Activated CD8-positive, alpha-beta T cell treated with anti-CD3 and anti-CD28 coated beads for 36 hours (primary cell): ENCODE measurements around the gene PRKAG2. TPM values are rescaled to one million over a fixed set of nuclear protein-coding genes. Genes with fewer than 3 reads are reported as not detected.

Experiments used
- ATAC-seq: fragments of 200-7000 bp; cut with Tn5 transposase; one replicate; pipeline ENCODE4 v1.10.0; 2021; ENCODE audit warnings: mild to moderate bottlenecking, moderate library complexity
- CTCF ChIA-PET: fragments of 350-600 bp; sonication (Branson Sonifier 250); formaldehyde crosslinking; loops from one replicate; lab custom pipeline; 2021; ENCODE audit warnings: antibody characterized with exemption; lab: Charles Lee
- POLR2A ChIA-PET: fragments of 350-600 bp; sonication (Branson Sonifier 250); formaldehyde crosslinking; loops from one replicate; lab custom pipeline; 2021; ENCODE audit warnings: antibody characterized with exemption; lab: Charles Lee
- DNase-seq: peaks from one replicate; pipeline ENCODE4 v3.0.0-alpha.2; 2020
- H3K27ac Mint-ChIP-seq: one replicate; pipeline ENCODE4 v1.8.0; 2021; ENCODE audit warnings: mild to moderate bottlenecking, mixed read lengths
- H3K27me3 Mint-ChIP-seq: one replicate; pipeline ENCODE4 v1.8.0; 2021; ENCODE audit warnings: mixed read lengths
- H3K36me3 Mint-ChIP-seq: one replicate; pipeline ENCODE4 v1.8.0; 2021; ENCODE audit warnings: low read depth, mixed read lengths
- H3K4me1 Mint-ChIP-seq: one replicate; pipeline ENCODE4 v1.8.0; 2021; ENCODE audit warnings: low read depth, mixed read lengths
- H3K4me3 Mint-ChIP-seq: one replicate; pipeline ENCODE4 v1.8.0; 2021; ENCODE audit warnings: mild to moderate bottlenecking, moderate library complexity, mixed read lengths
- H3K9me3 Mint-ChIP-seq: one replicate; pipeline ENCODE4 v1.8.0; 2021; ENCODE audit warnings: mixed read lengths
- CTCF ChIP-seq: fragments of 200-600 bp; IDR thresholded peaks from one replicate; pipeline ENCODE4 v1.8.0; 2022; ENCODE audit warnings: antibody characterized with exemption, mild to moderate bottlenecking
- intact Hi-C: fragments of 100-400 bp; cut with micrococcal nuclease; formaldehyde crosslinking; loops from one replicate; pipeline ENCODE4 v1.10.0; 2022
- total RNA-seq, 2 experiments: library from RNA; stranded (reverse); gene quantifications; one replicate each; pipeline ENCODE4 v1.2.3, GENCODE V29; 2021

The PRKAG2 gene
- total RNA-seq, 2 experiments from 2014 or later = 17.0 to 19.2 TPM

GRCh38 chr7:151825721-151826120 lies 51.2 kb downstream of the PRKAG2 start:
- Mint-ChIP-seq H3K4me1 (peaks cover 24% of the 10 kb centered on the region), H3K9me3 (no peaks in the 10 kb centered on the region), H3K36me3 (no peaks in the 10 kb centered on the region), H3K27ac (no peak overlapping the region), H3K27me3 (no peaks in the 10 kb centered on the region), H3K4me3 (no peak overlapping the region)
- TF ChIP-seq CTCF = no peak
- ATAC-seq (no peak), DNase-seq (no peak)
- intact Hi-C loops = no loop called here
- ChIA-PET POLR2A (interaction anchor here (1.1 kb wide), 1 partner anchor 19 kb away, joined by 5 read pairs; no protein-coding TSS in a partner anchor), CTCF (interaction anchor here (1.0 kb wide), 1 partner anchor 25 kb away, joined by 3 read pairs; no protein-coding TSS in a partner anchor)

GRCh38 chr7:151824373-151824933 lies 52.5 kb downstream of the PRKAG2 start:
- DNase-seq (no peak), ATAC-seq (no peak)
- intact Hi-C loops = no loop called here
- ChIA-PET CTCF (no interaction called here), POLR2A (no interaction called here)
- TF ChIP-seq CTCF = no peak
- peaks cover 23% of the 10 kb centered on the region for H3K4me1 Mint-ChIP-seq
- H3K4me3 Mint-ChIP-seq = no peak overlapping the region
- no peaks in the 10 kb centered on the region for H3K9me3 Mint-ChIP-seq
- H3K36me3 Mint-ChIP-seq = no peaks in the 10 kb centered on the region
- H3K27ac Mint-ChIP-seq = no peak overlapping the region
- no peaks in the 10 kb centered on the region for H3K27me3 Mint-ChIP-seq

GRCh38 chr7:151823566-151824372 lies 53.1 kb downstream of the PRKAG2 start:
- H3K4me3 Mint-ChIP-seq = no peak overlapping the region
- ChIA-PET CTCF (no interaction called here), POLR2A (interaction anchor here (0.6 kb wide), 1 partner anchor 319 kb away, joined by 3 read pairs; no protein-coding TSS in a partner anchor)
- H3K9me3 Mint-ChIP-seq = no peaks in the 10 kb centered on the region
- no peak for TF ChIP-seq CTCF
- no peak overlapping the region for H3K27ac Mint-ChIP-seq
- DNase-seq (no peak), ATAC-seq (no peak)
- intact Hi-C loops = no loop called here
- peaks cover 17% of the 10 kb centered on the region for H3K4me1 Mint-ChIP-seq
- no peaks in the 10 kb centered on the region for H3K27me3 Mint-ChIP-seq
- no peaks in the 10 kb centered on the region for H3K36me3 Mint-ChIP-seq

- ATAC-seq (no peak), DNase-seq (no peak)
- TF ChIP-seq CTCF = no peak
- Mint-ChIP-seq H3K27ac (no peak overlapping the region), H3K36me3 (no peaks in the 10 kb centered on the region), H3K9me3 (no peaks in the 10 kb centered on the region), H3K4me3 (no peak overlapping the region), H3K4me1 (peaks cover 17% of the 10 kb centered on the region), H3K27me3 (no peaks in the 10 kb centered on the region)
- ChIA-PET CTCF (no interaction called here), POLR2A (no interaction called here)
- intact Hi-C loops = no loop called here
These were observed 54.3 kb downstream of the PRKAG2 start for GRCh38 chr7:151822541-151823181.
